ENCODE measurements around the gene IFIT5.
"Not testable (repeated sequence)": the region's sequence is repeated elsewhere in the genome, so short reads cannot be mapped to it uniquely, and the experiment has no call there.

The IFIT5 gene

DNA sequence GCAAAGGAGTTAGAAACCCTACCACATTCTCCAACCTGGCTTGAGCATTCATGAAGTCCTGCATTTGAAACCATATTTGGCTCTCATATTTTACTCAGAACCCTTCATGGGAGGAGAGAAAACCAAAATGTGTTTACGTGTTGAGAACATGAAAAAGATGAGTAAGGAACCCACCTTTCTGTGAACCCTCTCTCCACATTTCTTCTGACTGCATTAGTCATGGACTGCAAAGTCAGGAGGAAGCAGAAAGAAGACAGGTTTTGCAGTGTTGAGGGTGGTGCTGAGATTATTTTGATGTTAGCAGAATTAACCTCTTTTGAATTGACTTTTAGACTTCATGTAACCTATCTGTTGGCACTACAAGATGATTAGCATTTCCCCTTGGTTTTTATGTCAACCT lies 31.6 kb upstream of the IFIT5 start:
- no peak for DNase-seq (ENCODE audit: low read depth in 1 of 2, low spot score in 1 of 2)
- in situ Hi-C loops (cut with HindIII; ENCODE audit: low pct_unique_long_range_greater_than_20kb, low sequenced_read_pairs) = no loop called here
- TF ChIP-seq JUND (IDR thresholded peaks at IDR 0.05; ENCODE audit: low read depth) = no peak

DNA sequence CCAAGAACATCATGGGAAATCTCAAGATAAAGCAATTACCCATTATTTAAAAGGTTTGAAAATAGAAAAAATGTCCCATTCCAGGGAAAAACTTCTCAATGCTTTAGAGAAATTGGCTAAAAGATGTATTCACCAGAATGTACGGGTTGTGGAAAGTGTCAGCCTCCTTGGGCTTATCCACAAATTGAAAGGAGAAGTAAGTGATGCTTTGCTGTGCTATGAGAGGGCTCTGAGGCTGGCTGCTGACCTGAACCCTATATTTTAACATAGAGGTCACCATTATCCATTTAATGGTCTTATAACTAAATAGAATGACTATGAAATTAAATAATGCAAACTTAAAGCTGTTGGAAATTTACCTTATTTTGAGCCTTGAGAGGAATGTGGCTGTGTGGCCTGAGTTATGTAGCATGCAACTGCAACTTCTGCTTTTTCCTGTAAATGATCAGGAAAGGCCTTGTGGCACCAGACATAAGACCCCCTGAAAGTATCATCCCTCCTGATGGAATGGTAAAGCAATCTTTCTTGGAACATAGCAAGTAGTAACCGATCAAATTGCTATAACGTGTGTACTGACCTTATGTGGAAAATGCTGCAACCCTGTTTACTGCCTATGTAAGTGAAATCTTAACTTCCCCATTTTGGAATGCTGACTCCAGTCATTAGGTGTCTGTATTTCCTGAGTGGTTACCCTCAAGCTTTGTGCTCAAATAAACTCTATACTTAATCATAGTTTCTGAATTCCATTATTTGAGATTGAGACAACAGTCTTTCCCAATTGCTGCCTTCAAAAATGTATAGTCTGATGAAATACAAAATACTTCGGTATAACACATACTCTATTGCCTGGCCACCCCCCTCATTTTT lies 29.7 kb upstream of the IFIT5 start:
- in situ Hi-C loops (cut with HindIII; ENCODE audit: low pct_unique_long_range_greater_than_20kb, low sequenced_read_pairs) = no loop called here
- DNase-seq (ENCODE audit: low read depth in 1 of 2, low spot score in 1 of 2) = no peak
- TF ChIP-seq JUND (IDR thresholded peaks at IDR 0.05; ENCODE audit: low read depth) = no peak

DNA sequence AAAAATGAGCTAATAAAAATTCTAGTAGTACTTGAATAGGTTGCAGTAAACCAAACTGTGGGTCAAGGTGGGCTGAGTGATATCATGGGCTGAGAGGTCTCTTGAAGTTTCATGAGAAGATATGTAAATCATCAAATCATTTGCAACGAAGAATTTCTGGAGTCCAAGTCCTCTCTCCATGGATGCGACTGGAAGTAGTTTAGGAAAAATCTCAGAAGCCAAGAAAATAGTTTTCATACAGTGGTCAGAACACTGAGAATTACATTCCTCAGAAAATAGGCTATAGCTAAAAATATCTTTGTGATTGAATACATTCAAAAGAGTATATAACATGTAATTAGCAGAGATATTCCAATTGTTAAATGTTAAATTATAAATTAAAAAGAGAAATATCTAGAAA lies 25.6 kb upstream of the IFIT5 start:
- DNase-seq (ENCODE audit: low read depth in 1 of 2, low spot score in 1 of 2) = no peak
- in situ Hi-C loops (cut with HindIII; ENCODE audit: low pct_unique_long_range_greater_than_20kb, low sequenced_read_pairs) = no loop called here
- no peak for TF ChIP-seq JUND (IDR thresholded peaks at IDR 0.05; ENCODE audit: low read depth)

GRCh38 chr10:89389254-89389653 lies 25.1 kb upstream of the IFIT5 start:
- DNase-seq (ENCODE audit: low read depth in 1 of 2, low spot score in 1 of 2) = peak in 1 of 2 experiments; percentile 46
- in situ Hi-C loops (cut with HindIII; ENCODE audit: low pct_unique_long_range_greater_than_20kb, low sequenced_read_pairs) = no loop called here
- TF ChIP-seq JUND (IDR thresholded peaks at IDR 0.05; ENCODE audit: low read depth) = no peak

- DNase-seq (ENCODE audit: low read depth in 1 of 2, low spot score in 1 of 2) = no peak
- TF ChIP-seq JUND (IDR thresholded peaks at IDR 0.05; ENCODE audit: low read depth) = no peak
- in situ Hi-C loops (cut with HindIII; ENCODE audit: low pct_unique_long_range_greater_than_20kb, low sequenced_read_pairs) = no loop called here
These were observed 23.7 kb upstream of the IFIT5 start for GRCh38 chr10:89390476-89391225.

- DNase-seq (ENCODE audit: low read depth in 1 of 2, low spot score in 1 of 2); in situ Hi-C loops (cut with HindIII; ENCODE audit: low pct_unique_long_range_greater_than_20kb, low sequenced_read_pairs): not testable (repeated sequence)
These were observed 23.2 kb upstream of the IFIT5 start for GRCh38 chr10:89391226-89391576.

DNA sequence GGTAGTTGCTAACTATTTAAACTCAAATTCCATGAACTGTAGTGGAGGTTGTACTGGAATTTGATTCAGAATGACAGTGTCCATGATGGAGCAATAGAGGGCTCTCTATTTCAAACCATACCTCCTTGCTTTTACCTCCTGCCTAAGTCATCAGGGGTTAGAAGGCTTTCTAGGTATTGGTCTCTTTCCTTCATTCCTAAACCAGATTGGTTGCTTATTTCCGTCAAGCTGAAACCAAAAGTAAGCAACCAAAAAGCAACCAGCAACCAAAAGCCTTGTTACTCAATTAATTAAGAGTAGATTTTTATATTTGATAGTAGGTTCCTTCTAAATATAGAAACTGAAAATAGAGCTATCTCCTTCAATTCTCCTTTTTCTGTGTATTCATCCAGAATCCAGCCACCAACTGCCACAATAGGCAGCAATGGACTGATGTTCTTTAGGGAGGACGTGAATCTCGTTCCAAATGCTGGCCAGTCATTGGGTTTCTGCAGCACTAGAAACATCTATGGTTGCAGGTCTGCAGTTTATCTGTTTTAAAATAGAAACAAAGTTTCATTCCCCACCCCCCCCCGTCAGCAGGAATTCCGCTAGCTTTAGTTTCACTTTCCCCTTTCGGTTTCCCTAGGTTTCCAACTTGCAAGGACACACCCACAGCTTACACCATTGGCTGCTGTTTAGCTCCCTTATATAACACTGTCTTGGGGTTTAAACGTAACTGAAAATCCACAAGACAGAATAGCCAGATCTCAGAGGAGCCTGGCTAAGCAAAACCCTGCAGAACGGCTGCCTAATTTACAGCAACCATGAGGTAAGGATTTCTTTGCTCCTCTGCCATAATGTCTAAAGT lies 22.2 kb upstream of the IFIT5 start, which contains the start of gene IFIT1:
Gene IFIT1, plus strand, starts transcription at position 717 of the 850 bp plus-strand sequence. Its CDS starts 90 bp downstream, at position 807.
- peak; percentile 64 to 86 for DNase-seq (ENCODE audit: low read depth in 1 of 2, low spot score in 1 of 2)
- in situ Hi-C loops (cut with HindIII; ENCODE audit: low pct_unique_long_range_greater_than_20kb, low sequenced_read_pairs) = no loop called here

GRCh38 chr10:89392974-89393373 lies 21.4 kb upstream of the IFIT5 start:
- TF ChIP-seq JUND (IDR thresholded peaks at IDR 0.05; ENCODE audit: low read depth) = no peak
- DNase-seq (ENCODE audit: low read depth in 1 of 2, low spot score in 1 of 2) = no peak

More for the DNA sequence above, 22.2 kb upstream of the IFIT5 start, which contains the start of gene IFIT1:
- TF ChIP-seq JUND (IDR thresholded peaks at IDR 0.05; ENCODE audit: low read depth) = no peak

GRCh38 chr10:89393898-89394297 lies 20.5 kb upstream of the IFIT5 start:
- no peak for DNase-seq (ENCODE audit: low read depth in 1 of 2, low spot score in 1 of 2)
- no peak for TF ChIP-seq JUND (IDR thresholded peaks at IDR 0.05; ENCODE audit: low read depth)
- in situ Hi-C loops (cut with HindIII; ENCODE audit: low pct_unique_long_range_greater_than_20kb, low sequenced_read_pairs) = no loop called here

More at GRCh38 chr10:89392974-89393373, 21.4 kb upstream of the IFIT5 start:
- in situ Hi-C loops (cut with HindIII; ENCODE audit: low pct_unique_long_range_greater_than_20kb, low sequenced_read_pairs) = no loop called here

DNA sequence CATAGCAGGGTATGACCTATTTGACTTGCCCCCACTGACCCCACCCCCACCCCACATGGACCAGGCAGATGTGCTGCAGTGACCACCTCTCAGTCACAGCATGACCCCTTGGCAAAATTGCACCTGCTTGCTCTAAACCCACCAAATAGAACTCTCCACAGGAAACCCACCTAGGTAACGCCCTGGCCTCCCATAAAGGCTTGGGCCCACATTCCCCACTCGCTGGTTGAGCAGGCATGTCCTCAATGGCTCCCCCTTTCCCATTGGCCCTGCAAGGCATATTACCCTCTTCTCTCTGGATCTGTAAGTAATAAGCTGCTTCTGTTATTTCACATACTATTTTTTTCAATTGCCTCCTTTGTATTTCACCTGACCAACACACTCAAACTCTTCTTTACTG lies 19.2 kb upstream of the IFIT5 start:
- TF ChIP-seq JUND (IDR thresholded peaks at IDR 0.05; ENCODE audit: low read depth) = no peak
- DNase-seq (ENCODE audit: low read depth in 1 of 2, low spot score in 1 of 2) = no peak
- in situ Hi-C loops (cut with HindIII; ENCODE audit: low pct_unique_long_range_greater_than_20kb, low sequenced_read_pairs) = no loop called here

- TF ChIP-seq JUND (IDR thresholded peaks at IDR 0.05; ENCODE audit: low read depth) = no peak
- in situ Hi-C loops (cut with HindIII; ENCODE audit: low pct_unique_long_range_greater_than_20kb, low sequenced_read_pairs) = no loop called here
- DNase-seq (ENCODE audit: low read depth in 1 of 2, low spot score in 1 of 2) = no peak
These were observed 16.2 kb upstream of the IFIT5 start for GRCh38 chr10:89398003-89398749.

DNA sequence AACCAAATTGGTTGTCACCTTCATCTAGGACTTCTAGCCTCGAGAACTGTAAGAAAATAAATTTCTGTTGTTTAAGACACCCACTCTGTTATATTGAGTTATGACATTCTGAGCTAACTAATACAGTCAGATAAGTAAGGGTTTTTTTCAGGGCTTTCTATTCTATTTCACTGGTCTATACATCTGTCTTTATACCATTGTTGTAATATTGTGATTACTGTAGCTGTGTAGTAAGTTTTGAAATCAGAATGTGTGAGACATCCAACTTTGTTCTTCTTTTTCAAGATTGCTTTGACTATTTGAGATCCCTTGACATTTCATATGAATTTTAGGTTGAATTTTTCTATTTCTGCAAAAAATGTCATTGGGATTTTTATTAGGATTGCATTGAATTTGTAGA lies 14.4 kb upstream of the IFIT5 start:
- no peak for TF ChIP-seq JUND (IDR thresholded peaks at IDR 0.05; ENCODE audit: low read depth)
- in situ Hi-C loops (cut with HindIII; ENCODE audit: low pct_unique_long_range_greater_than_20kb, low sequenced_read_pairs) = no loop called here
- DNase-seq (ENCODE audit: low read depth in 1 of 2, low spot score in 1 of 2) = no peak

Measured in T47D (cell line).